ENCODE data around the gene MYBPC1. TPM values are rescaled to one million over a fixed set of nuclear protein-coding genes. Genes with fewer than 3 reads are reported as not detected.
A peak's percentile ranks its signal among the peaks of the same experiment; 100 is the strongest.

MYBPC1 gene
- total RNA-seq, 1 experiment from 2014 or later, result not detected

- Histone ChIP-seq H2BK120ac (ENCODE audit: low read depth, low read length, poor library complexity, severe bottlenecking) (no peak overlapping the region), H4K20me1 (ENCODE audit: control insufficient read depth, insufficient read depth, insufficient read length) (no peaks in the 10 kb centered on the region), H3K79me2 (ENCODE audit: insufficient read depth, low read length) (no peaks in the 10 kb centered on the region), H2AK5ac (ENCODE audit: insufficient read length, low read length) (no peak overlapping the region), H3K9ac (ENCODE audit: extremely low read depth, insufficient read length, low read length) (no peak overlapping the region), H2BK15ac (ENCODE audit: low read depth, low read length) (no peak overlapping the region), H3K27ac (ENCODE audit: insufficient read length, low read depth, low read length) (no peak overlapping the region), H3K4ac (ENCODE audit: low read depth, low read length) (no peak overlapping the region), H2BK12ac (ENCODE audit: insufficient read length, low read depth, low read length) (no peak overlapping the region), H3K27me3 (ENCODE audit: insufficient read depth, low read length) (no peaks in the 10 kb centered on the region), H2BK20ac (ENCODE audit: low read depth, low read length, poor library complexity, severe bottlenecking) (no peak overlapping the region), H3T11ph (ENCODE audit: low read length) (no peak overlapping the region), H3K4me1 (ENCODE audit: insufficient read depth, low read length) (no peaks in the 10 kb centered on the region), H4K8ac (replicated peaks; ENCODE audit: insufficient read length, low read depth, low read length) (no peak overlapping the region), H4K91ac (ENCODE audit: insufficient read length, low read depth, low read length) (no peak overlapping the region), H3K56ac (ENCODE audit: insufficient read length, low read depth, low read length) (no peak overlapping the region), H3K23ac (ENCODE audit: insufficient read length, low read depth, low read length) (no peak overlapping the region), H2BK5ac (ENCODE audit: insufficient read length, low read length) (no peak overlapping the region), H3K23me2 (ENCODE audit: insufficient read length, low read depth, low read length, poor library complexity, severe bottlenecking) (no peaks in the 10 kb centered on the region), H3K79me1 (ENCODE audit: insufficient read depth, low read depth, low read length, poor library complexity, severe bottlenecking) (no peaks in the 10 kb centered on the region), H3K9me3 (ENCODE audit: control insufficient read depth, low read depth, low read length) (no peaks in the 10 kb centered on the region), H3K4me2 (ENCODE audit: insufficient read depth, insufficient read length, low read length) (no peak overlapping the region), H2AFZ (ENCODE audit: low read length) (no peak overlapping the region), H3K18ac (ENCODE audit: insufficient read length, low read depth, low read length) (no peak overlapping the region), H4K5ac (ENCODE audit: insufficient read length, low read depth, low read length) (no peak overlapping the region), H3K14ac (ENCODE audit: insufficient read depth, low read length) (no peak overlapping the region)
- no peak for DNase-seq
- Mint-ChIP-seq H3K4me3 (no peak overlapping the region; a peak in 1 of 5 replicates), H3K27me3 (ENCODE audit: low read depth) (no peaks in the 10 kb centered on the region), H3K36me3 (ENCODE audit: insufficient read depth in 1 of 3, low read depth in 3 of 3) (no peaks in the 10 kb centered on the region), H3K9me3 (no peaks in the 10 kb centered on the region), H3K27ac (peak overlapping the region in 1 of 3 experiments; percentile 30; a peak in 1 of 7 replicates), H3K4me1 (peaks cover 3 to 4% of the 10 kb centered on the region in 2 experiments; a peak in 2 of 4 replicates)
- no CpG with 5 or more reads among the region's 4 CpGs for WGBS (ENCODE audit: extremely low coverage, insufficient read length, low lambda C conversion rate)
- TF ChIP-seq CTCF (conservative IDR thresholded peaks at IDR 0.05), result no peak
These were observed 115.5 kb downstream of the MYBPC1 start for GRCh38 chr12:101710288-101710687.
